Testis (tissue), 3 donors: ENCODE results near the gene TMEM151B. TPM values are rescaled to one million over a fixed set of nuclear protein-coding genes. Genes with fewer than 3 reads are reported as not detected.
"Not testable (repeated sequence)": the region's sequence is repeated elsewhere in the genome, so short reads cannot be mapped to it uniquely, and the experiment has no call there.

Source experiments
- DNase-seq: peaks from one replicate; pipeline ENCODE4 v3.0.0-alpha.2; 2019
- H3K27ac ChIP-seq, 2 donors: fragments of 200-600 bp; sonication (generic); one replicate each; pipeline ENCODE4 v1.5.1; 2019
- H3K27me3 ChIP-seq: fragments of 200-600 bp; sonication (generic); one replicate; pipeline ENCODE4 v1.5.1; 2019
- H3K36me3 ChIP-seq: fragments of 200-600 bp; sonication (generic); one replicate; pipeline ENCODE4 v1.5.1; 2017; ENCODE audit warnings: low read depth; ENCODE audit errors: missing control alignments
- H3K4me1 ChIP-seq: fragments of 200-600 bp; sonication (generic); one replicate; pipeline ENCODE4 v1.5.1; 2019
- H3K4me3 ChIP-seq, 2 donors: fragments of 200-600 bp; sonication (generic); one replicate each; pipeline ENCODE4 v1.5.1; 2017 to 2019
- H3K9me3 ChIP-seq: fragments of 200-600 bp; sonication (generic); one replicate; pipeline ENCODE4 v1.5.1; 2017
- CTCF ChIP-seq, 3 experiments: fragments of 450-650 bp in 2 of 3; fragments of 200-600 bp in 1 of 3; sonication (generic) in 1 of 3; IDR thresholded peaks; one replicate each; pipeline ENCODE4 v1.5.1; 2016 to 2019; ENCODE audit warnings: antibody characterized with exemption in 3 of 3, mild to moderate bottlenecking in 2 of 3, moderate library complexity in 1 of 3
- POLR2A ChIP-seq: fragments of 450-650 bp; IDR thresholded peaks from one replicate; pipeline ENCODE4 v1.6.1; 2017; ENCODE audit warnings: antibody characterized with exemption, mild to moderate bottlenecking, moderate library complexity
- WGBS, 2 donors: methylation state at CpG; one replicate each; pipeline ENCODE4 v1.1.5; 2018; 5-methylcytosine and 5-hydroxymethylcytosine counted together
- intact Hi-C: fragments of 100-400 bp; cut with DNase I; formaldehyde crosslinking; loops from one replicate; pipeline ENCODE4 v1.15.1; 2023; ENCODE audit warnings: low total_unique reads
- polyA plus RNA-seq: library from polyadenylated mRNA; stranded (reverse); fragments of 350-450 nt; fragmentation: Illumina TruSeq; extraction: RNeasy Lipid Tissue Mini Kit (QIAGEN cat#74804); gene quantifications from one replicate; pipeline ENCODE4 v1.2.3, GENCODE V29; 2014; ENCODE audit warnings: low read depth, low replicate concordance; ENCODE audit not compliant: insufficient read depth
- total RNA-seq, 2 donors: library from RNA; depleted of rRNA; stranded (reverse); fragments of >200 nt; gene quantifications; one replicate each; pipeline ENCODE4 v1.2.3, GENCODE V29; 2016

TMEM151B gene
- total and polyA plus RNA-seq, 3 donors from 2014 or later: 1.3 to 2.8 (median 1.6) TPM

- no peak for DNase-seq
- 61 to 82% methylated on average over 2 of the region's 2 CpGs for WGBS, 2 donors
- H3K9me3 ChIP-seq: no peaks in the 10 kb centered on the region
- no peaks in the 10 kb centered on the region for H3K27me3 ChIP-seq
- no peaks in the 10 kb centered on the region for H3K36me3 ChIP-seq
- H3K4me1 ChIP-seq: peaks cover 7% of the 10 kb centered on the region
- no peak overlapping the region for H3K4me3 ChIP-seq
- TF ChIP-seq POLR2A (no peak), CTCF (IDR thresholded peaks at IDR 0.05) (no peak)
- H3K27ac ChIP-seq: no peak overlapping the region
- intact Hi-C loops: no loop called here
Observed at GRCh38 chr6:44311304-44311703, 41.1 kb downstream of the TMEM151B start.

GRCh38 chr6:44311767-44312166 lies 41.5 kb downstream of the TMEM151B start:
- Histone ChIP-seq H3K27ac (no peak overlapping the region), H3K36me3 (no peaks in the 10 kb centered on the region), H3K4me1 (peaks cover 7% of the 10 kb centered on the region), H3K9me3 (no peaks in the 10 kb centered on the region), H3K27me3 (no peaks in the 10 kb centered on the region), H3K4me3 (no peak overlapping the region)
- DNase-seq: no peak
- intact Hi-C loops: no loop called here
- TF ChIP-seq POLR2A (no peak), CTCF (IDR thresholded peaks at IDR 0.05) (no peak)
- 80 to 82% methylated on average over 3 of the region's 3 CpGs for WGBS, 2 donors

GRCh38 chr6:44312901-44313788 lies 42.9 kb downstream of the TMEM151B start, which contains the start of gene AARS2:
TSS of gene AARS2 (minus strand) at chr6:44313347. CDS start at chr6:44313323, 24 bp downstream.
- peaks cover 7% of the 10 kb centered on the region for H3K4me1 ChIP-seq
- no peaks in the 10 kb centered on the region for H3K9me3 ChIP-seq
- intact Hi-C loops: no loop called here
- 1 to 2% methylated on average over 52 of the region's 52 CpGs for WGBS, 2 donors
- no peaks in the 10 kb centered on the region for H3K27me3 ChIP-seq
- peak; percentile 82 to 94 (median 90) for TF ChIP-seq CTCF (IDR thresholded peaks at IDR 0.05)
- TF ChIP-seq POLR2A: no peak
- no peaks in the 10 kb centered on the region for H3K36me3 ChIP-seq
- H3K4me3 ChIP-seq: peak within 1 kb of the TSS; percentile 94 to 96
- H3K27ac ChIP-seq: peak within 1 kb of the TSS; percentile 74 to 81
- DNase-seq: peak; percentile 90

- H3K4me1 ChIP-seq, DNase-seq, H3K9me3 ChIP-seq, H3K27me3 ChIP-seq, H3K4me3 ChIP-seq, H3K27ac ChIP-seq, intact Hi-C loops, H3K36me3 ChIP-seq: not testable (repeated sequence)
- WGBS, 2 donors: 88% methylated on average over 8 of the region's 8 CpGs
Observed at GRCh38 chr6:44314657-44315056, 44.4 kb downstream of the TMEM151B start.

- H3K4me3 ChIP-seq: no peak overlapping the region
- peaks cover 7% of the 10 kb centered on the region for H3K4me1 ChIP-seq
- H3K36me3 ChIP-seq: no peaks in the 10 kb centered on the region
- no peaks in the 10 kb centered on the region for H3K9me3 ChIP-seq
- 84 to 87% methylated on average over 3 of the region's 3 CpGs for WGBS, 2 donors
- H3K27me3 ChIP-seq: no peaks in the 10 kb centered on the region
- intact Hi-C loops: no loop called here
- no peak overlapping the region for H3K27ac ChIP-seq
- no peak for DNase-seq
- no peak for TF ChIP-seq POLR2A
- TF ChIP-seq CTCF (IDR thresholded peaks at IDR 0.05): no peak
Observed at GRCh38 chr6:44315516-44315915, 45.3 kb downstream of the TMEM151B start.
